Glomerular visceral epithelial cell (primary cell): ENCODE results near the gene TBL1X.
"Not testable (repeated sequence)": the region's sequence is repeated elsewhere in the genome, so short reads cannot be mapped to it uniquely, and the experiment has no call there.

Experiments used
- DNase-seq: peaks from one replicate; pipeline ENCODE4 v3.0.0-alpha.2; 2016; ENCODE audit errors: extremely low spot score

Gene TBL1X

GRCh38 chrX:9765072-9765736 is 300.3 kb downstream of the TBL1X start:
- no peak for DNase-seq

GRCh38 chrX:9765737-9766097 is 300.9 kb downstream of the TBL1X start, which contains the start of gene GPR143:
TSS of gene GPR143 (minus strand) at chrX:9765847. CDS start at chrX:9765817, 30 bp downstream.
- DNase-seq = no peak

- no peak for DNase-seq
Observed at GRCh38 chrX:9767375-9767774, 302.5 kb downstream of the TBL1X start.

GRCh38 chrX:9768321-9768839 is 303.5 kb downstream of the TBL1X start:
- DNase-seq = not testable (repeated sequence)

- DNase-seq = no peak
Observed at GRCh38 chrX:9770319-9770718, 305.5 kb downstream of the TBL1X start.

- no peak for DNase-seq
Observed at GRCh38 chrX:9772943-9773342, 308.1 kb downstream of the TBL1X start.

GRCh38 chrX:9775930-9776329 is 311.1 kb downstream of the TBL1X start:
- no peak for DNase-seq

- no peak for DNase-seq
Observed at GRCh38 chrX:9781941-9782340, 317.1 kb downstream of the TBL1X start.

- DNase-seq = no peak
Observed at GRCh38 chrX:9784332-9784731, 319.5 kb downstream of the TBL1X start.

- no peak for DNase-seq
Observed at GRCh38 chrX:9785254-9785943, 320.5 kb downstream of the TBL1X start.

- peak; percentile 2 for DNase-seq
Observed at GRCh38 chrX:9785944-9786797, 321.3 kb downstream of the TBL1X start, which contains the start of gene SHROOM2. TSS of gene SHROOM2 (plus strand) at chrX:9786429. CDS start at chrX:9786546, 117 bp downstream.

- no peak for DNase-seq
Observed at GRCh38 chrX:9786798-9787635, 322.2 kb downstream of the TBL1X start.

GRCh38 chrX:9788911-9789310 is 324.1 kb downstream of the TBL1X start:
- DNase-seq = no peak

GRCh38 chrX:9789555-9789954 is 324.7 kb downstream of the TBL1X start:
- DNase-seq = no peak
